GM12875 (cell line): ENCODE measurements around the gene BHMT.

Experiments
- H3K4me3 ChIP-seq: one replicate; pipeline ENCODE4 v1.5.1; 2011; ENCODE audit warnings: low read depth, low read length, control low read depth
- TF ChIP-seq, protein P1 (sequence below): IDR thresholded peaks from 2 replicates; pipeline ENCODE4 v1.5.1; 2011; ENCODE audit warnings: low read depth, mild to moderate bottlenecking, control low read depth, inconsistent platforms, low read length, moderate library complexity, borderline replicate concordance; ENCODE audit not compliant: insufficient read depth

The BHMT gene

DNA sequence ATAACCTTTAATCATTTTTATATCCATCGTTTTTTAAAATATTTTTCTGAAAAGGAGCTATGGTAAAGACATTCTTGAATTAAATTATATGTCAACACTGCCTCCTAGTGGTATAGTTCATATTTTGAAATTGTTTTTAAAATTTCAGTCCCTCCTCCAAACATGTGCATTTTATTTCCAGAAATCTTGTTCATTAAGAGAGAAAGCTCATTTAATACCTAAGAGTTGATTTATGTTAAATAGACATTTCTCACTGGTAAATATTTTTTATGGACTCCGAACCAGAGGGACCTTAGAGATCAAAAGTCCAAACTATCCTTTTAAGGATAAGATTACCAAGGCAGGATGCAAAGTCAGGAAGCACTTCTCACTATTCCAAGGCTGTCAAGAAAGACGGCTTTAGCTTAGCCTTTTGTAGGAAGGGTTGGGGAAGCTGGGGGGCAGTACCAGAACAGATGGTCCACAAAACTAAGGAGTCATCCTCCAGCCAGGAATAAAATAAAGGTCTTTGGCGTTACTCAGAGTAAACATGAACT, 21.6 kb downstream of the BHMT start:
- TF ChIP-seq, protein P1, sequence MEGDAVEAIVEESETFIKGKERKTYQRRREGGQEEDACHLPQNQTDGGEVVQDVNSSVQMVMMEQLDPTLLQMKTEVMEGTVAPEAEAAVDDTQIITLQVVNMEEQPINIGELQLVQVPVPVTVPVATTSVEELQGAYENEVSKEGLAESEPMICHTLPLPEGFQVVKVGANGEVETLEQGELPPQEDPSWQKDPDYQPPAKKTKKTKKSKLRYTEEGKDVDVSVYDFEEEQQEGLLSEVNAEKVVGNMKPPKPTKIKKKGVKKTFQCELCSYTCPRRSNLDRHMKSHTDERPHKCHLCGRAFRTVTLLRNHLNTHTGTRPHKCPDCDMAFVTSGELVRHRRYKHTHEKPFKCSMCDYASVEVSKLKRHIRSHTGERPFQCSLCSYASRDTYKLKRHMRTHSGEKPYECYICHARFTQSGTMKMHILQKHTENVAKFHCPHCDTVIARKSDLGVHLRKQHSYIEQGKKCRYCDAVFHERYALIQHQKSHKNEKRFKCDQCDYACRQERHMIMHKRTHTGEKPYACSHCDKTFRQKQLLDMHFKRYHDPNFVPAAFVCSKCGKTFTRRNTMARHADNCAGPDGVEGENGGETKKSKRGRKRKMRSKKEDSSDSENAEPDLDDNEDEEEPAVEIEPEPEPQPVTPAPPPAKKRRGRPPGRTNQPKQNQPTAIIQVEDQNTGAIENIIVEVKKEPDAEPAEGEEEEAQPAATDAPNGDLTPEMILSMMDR, result no peak
- no peak overlapping the region for H3K4me3 ChIP-seq

DNA sequence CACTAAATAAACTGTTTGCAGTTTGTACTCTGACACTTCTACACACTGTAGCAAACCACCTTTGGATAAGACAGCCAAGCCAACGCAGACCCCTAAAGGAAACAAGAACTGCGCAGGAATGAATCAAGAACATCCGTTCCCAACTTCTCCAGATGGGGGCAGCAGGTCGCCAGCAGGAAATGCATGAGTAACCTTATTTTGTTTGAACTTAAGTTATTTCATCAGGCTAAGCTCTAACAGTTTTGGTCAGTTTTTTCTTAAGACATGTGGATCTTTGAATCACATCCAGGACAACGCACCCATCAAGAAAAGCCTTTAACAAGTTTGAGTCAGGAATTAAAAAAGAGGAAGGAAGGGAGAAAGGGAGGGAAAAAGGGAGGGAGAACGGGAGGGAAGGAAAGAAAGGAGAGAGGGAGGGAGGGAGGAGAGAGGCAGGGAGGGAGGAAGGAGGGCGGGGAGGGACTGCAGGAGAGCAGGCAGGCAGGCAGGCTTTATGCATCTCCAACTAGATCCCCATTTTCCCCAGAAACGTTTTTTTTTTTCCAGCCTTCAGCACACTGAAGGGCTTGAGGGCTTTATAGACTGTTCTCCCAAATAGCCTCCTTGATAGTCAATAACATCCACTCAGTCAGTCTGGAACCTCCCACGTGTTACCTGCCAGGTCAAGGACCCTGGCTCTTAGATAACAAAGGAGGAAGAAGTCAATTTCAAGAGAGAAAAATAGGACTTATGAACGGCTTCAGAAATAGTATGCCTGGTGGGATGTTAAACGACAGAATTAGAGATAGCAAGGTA, 22.2 kb downstream of the BHMT start:
- TF ChIP-seq, protein P1, result peak; percentile 74
- H3K4me3 ChIP-seq, result no peak overlapping the region

DNA sequence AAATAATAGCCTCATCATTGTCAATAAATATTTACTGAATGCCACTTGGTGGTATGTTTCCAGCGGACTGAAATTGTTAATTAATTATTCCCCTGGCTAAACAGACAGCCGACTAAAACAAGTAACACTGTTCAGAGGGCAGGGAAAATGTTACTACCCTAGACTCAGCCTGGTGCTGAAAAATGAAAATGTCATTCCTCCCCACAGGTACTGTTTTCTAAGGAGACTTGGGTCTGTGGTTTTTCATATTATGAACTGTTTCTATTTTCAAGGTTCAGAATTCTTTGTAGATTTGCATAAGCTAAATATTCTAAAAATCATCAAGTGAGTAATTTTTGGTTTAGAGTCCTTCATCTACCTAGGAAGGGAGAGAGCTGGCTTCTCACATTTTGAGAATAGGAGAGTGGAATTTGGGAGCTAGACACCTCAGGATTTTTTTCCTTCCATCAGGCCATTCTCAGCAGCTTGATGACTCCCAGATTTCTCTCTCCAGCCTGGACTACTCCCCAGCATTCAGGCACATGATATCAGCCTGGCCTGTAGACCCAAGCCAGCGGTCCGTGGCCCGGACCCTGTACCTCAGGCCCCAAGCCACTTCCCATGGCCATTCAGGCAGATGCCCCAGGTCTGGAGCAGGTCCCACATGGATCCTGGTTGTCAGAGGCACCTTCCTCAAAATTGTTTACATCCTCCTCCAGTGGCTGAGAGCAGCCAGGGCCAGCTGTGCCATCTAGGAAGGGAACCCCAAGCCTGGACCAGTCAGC, 24.4 kb downstream of the BHMT start:
- no peak overlapping the region for H3K4me3 ChIP-seq
- TF ChIP-seq, protein P1, result no peak

DNA sequence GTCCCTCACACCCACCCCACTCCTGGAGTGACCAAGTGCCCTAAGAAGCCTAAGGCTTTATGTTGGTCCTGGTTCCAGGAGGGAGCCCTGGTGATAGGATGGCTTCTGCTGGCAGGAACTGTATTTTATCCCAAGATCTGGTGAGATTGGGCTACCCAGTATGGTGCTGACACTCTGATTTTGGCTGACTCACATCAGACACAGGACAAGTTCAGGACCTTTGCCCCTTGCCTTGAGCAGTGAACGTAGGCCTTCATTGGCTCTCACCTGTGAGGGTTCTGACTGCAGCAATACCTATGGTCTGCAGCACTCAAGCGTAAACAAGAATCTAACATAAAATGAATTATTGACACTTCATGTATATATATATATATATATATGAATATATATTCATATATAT, 25.0 kb downstream of the BHMT start:
- no peak overlapping the region for H3K4me3 ChIP-seq
- TF ChIP-seq, protein P1, result no peak

DNA sequence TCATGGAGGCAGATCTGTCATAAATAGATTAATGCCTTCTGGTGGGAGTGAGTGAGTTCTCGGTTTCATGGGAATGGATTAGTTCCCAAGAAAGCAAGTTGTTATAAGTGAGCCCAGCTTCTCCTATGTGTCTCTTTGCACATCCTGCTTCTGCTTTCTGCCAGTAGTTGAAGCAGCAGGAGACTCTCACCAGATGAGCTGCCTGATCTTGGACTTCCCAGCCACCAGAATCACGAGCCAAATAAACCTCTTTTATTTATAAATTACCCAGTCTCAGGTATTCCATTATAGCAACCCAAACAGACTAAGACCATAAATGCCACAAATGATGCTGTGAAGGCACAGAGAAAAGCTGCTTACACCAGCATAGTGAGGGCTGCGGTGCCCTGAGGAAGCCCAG, 28.9 kb downstream of the BHMT start:
- TF ChIP-seq, protein P1, result no peak
- H3K4me3 ChIP-seq, result no peak overlapping the region

DNA sequence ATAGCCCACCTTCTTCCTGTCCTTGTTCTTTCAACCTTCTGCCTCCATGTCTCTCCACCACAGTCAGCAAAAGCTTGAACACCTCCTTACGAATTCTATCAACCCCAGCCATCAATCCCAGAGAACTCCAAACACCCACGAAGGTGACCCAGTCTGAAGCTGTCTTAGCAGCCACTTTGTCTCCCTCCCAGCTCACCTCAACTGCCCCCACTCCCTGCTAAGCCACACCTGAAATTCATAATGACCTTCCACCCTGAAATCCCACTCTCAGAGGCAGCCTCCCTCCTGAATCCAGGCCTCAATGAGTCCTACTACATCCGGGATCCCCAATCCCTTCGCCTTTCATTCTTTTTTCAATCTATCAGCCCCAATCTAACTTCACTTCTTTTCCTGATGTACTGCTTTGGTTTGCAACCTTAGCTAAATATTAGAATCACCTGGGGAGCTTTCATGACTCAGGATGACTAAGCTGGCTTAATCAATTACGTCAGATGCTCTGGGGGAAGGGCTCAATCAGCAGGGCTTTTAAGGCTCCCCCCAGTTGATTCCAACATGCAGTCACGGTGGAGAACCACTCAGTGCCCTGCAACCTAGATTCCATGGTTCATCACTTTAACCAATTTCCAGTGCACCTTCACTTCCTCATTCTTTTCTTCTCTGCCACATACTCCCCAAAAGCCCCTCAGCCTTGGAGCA, 32.2 kb downstream of the BHMT start:
- no peak overlapping the region for H3K4me3 ChIP-seq
- TF ChIP-seq, protein P1, result no peak
